HCT116 (cell line): Measurements from ENCODE around the gene TPD52L2. TPM values are rescaled to one million over a fixed set of nuclear protein-coding genes. Genes with fewer than 3 reads are reported as not detected.
"Not testable (repeated sequence)": the region's sequence is repeated elsewhere in the genome, so short reads cannot be mapped to it uniquely, and the experiment has no call there.

ENCODE experiments used
- ATAC-seq: fragments of 200-7000 bp; cut with Tn5 transposase; 2 replicates; pipeline ENCODE4 v1.9.1; 2020; ENCODE audit warnings: mild to moderate bottlenecking, moderate library complexity
- BruUV-seq: library from RNA; stranded (reverse); fragments of 400-500 nt; replicated peaks from 2 replicates; lab custom pipeline; 2021; lab: Mats Ljungman, UMichigan
- CTCF ChIA-PET: fragments of 300-600 bp; sonication (Branson Sonifier 250); formaldehyde crosslinking; loops from one replicate; lab custom pipeline; 2021; ENCODE audit warnings: antibody characterized with exemption; lab: Charles Lee
- POLR2A ChIA-PET: fragments of 300-600, 350-600 bp; sonication (Branson Sonifier 250); formaldehyde crosslinking; loops from one replicate; lab custom pipeline; 2021; ENCODE audit warnings: antibody characterized with exemption; lab: Charles Lee
- RAD21 ChIA-PET, 2 experiments: fragments of 300-600 bp; sonication (Branson Sonifier 250); formaldehyde crosslinking; loops; one replicate each; lab custom pipeline; 2023; ENCODE audit warnings: low total read pairs in 2 of 2; ENCODE audit not compliant: uncharacterized antibody in 2 of 2, unreplicated experiment in 2 of 2, low non-redundant PET in 1 of 2; lab: Charles Lee
- DNase-seq: peaks from one replicate; pipeline ENCODE4 v3.0.0-alpha.2; 2010; ENCODE audit warnings: low read depth, low spot score
- H2AFZ ChIP-seq: fragments of 200-600 bp; shearing (Covaris generic), sonication (generic); 2 replicates; pipeline ENCODE4 v1.6.1; 2017; ENCODE audit warnings: low read depth, mixed run types, mixed read lengths, antibody characterized with exemption, low read length; ENCODE audit not compliant: poor library complexity, severe bottlenecking
- H3K27ac ChIP-seq: 2 replicates; pipeline ENCODE4 v1.5.1; 2012; ENCODE audit warnings: low read depth, low read length
- H3K27me3 ChIP-seq: fragments of 200-600 bp; sonication (generic); 2 replicates; pipeline ENCODE4 v1.6.1; 2016; ENCODE audit warnings: mixed run types, low read length, mixed read lengths; ENCODE audit not compliant: insufficient read depth
- H3K36me3 ChIP-seq, 2 experiments: fragments of 200-500 bp in 1 of 2; fragments of 200-600 bp in 1 of 2; sonication (Bioruptor generic) in 1 of 2; sonication (generic) in 1 of 2; 2 replicates each; pipeline versions ENCODE4 v1.5.1 to v1.6.1; 2014 to 2016; ENCODE audit warnings: low read length in 2 of 2, inconsistent platforms in 1 of 2, mixed read lengths in 1 of 2, mixed run types in 1 of 2; ENCODE audit not compliant: insufficient read depth in 2 of 2, control insufficient read depth in 1 of 2
- H3K4me1 ChIP-seq, 2 experiments: fragments of 200-600 bp in 1 of 2; sonication (generic) in 1 of 2; 2 replicates each; pipeline versions ENCODE4 v1.5.1 to v1.6.1; 2012 to 2017; ENCODE audit warnings: low read length in 2 of 2, inconsistent platforms in 1 of 2, mild to moderate bottlenecking in 1 of 2, mixed read lengths in 1 of 2, mixed run types in 1 of 2, moderate library complexity in 1 of 2; ENCODE audit not compliant: insufficient read depth in 2 of 2, control insufficient read depth in 1 of 2
- H3K4me2 ChIP-seq: fragments of 200-600 bp; sonication (generic); 2 replicates; pipeline ENCODE4 v1.6.1; 2017; ENCODE audit warnings: mixed run types, low read length, mixed read lengths
- H3K4me3 ChIP-seq, 2 experiments: fragments of 200-600 bp in 1 of 2; sonication (generic) in 1 of 2; replicated peaks in 1 of 2; 2 replicates each; pipeline ENCODE4 v1.5.1; 2011 to 2016; ENCODE audit warnings: low read length in 2 of 2, control low read depth in 1 of 2, low read depth in 1 of 2, mild to moderate bottlenecking in 1 of 2, mixed read lengths in 1 of 2, mixed run types in 1 of 2
- H3K79me2 ChIP-seq: fragments of 200-600 bp; sonication (generic); 2 replicates; pipeline ENCODE4 v1.6.1; 2017; ENCODE audit warnings: mild to moderate bottlenecking, mixed run types, low read length, moderate library complexity, mixed read lengths; ENCODE audit not compliant: insufficient read depth
- H3K9ac ChIP-seq: fragments of 200-600 bp; sonication (generic); 2 replicates; pipeline ENCODE4 v1.6.1; 2016; ENCODE audit warnings: low read length, mixed read lengths
- H3K9me2 ChIP-seq: fragments of 200-600 bp; sonication (generic), shearing (Covaris generic); 2 replicates; pipeline ENCODE4 v1.6.1; 2017; ENCODE audit warnings: mixed run types, mild to moderate bottlenecking, moderate library complexity; ENCODE audit not compliant: insufficient read depth
- H3K9me3 ChIP-seq, 2 experiments: fragments of 200-500 bp in 1 of 2; fragments of 200-600 bp in 1 of 2; sonication (Bioruptor generic) in 1 of 2; sonication (generic) in 1 of 2; 2 replicates each; pipeline ENCODE4 v1.6.1; 2014 to 2017; ENCODE audit warnings: low read length in 2 of 2, mixed read lengths in 2 of 2, inconsistent platforms in 1 of 2, low read depth in 1 of 2, mild to moderate bottlenecking in 1 of 2, mixed run types in 1 of 2, moderate library complexity in 1 of 2; ENCODE audit not compliant: control insufficient read depth in 1 of 2, insufficient read depth in 1 of 2
- H4K20me1 ChIP-seq: fragments of 200-600 bp; sonication (generic), shearing (Covaris generic); 2 replicates; pipeline ENCODE4 v1.6.1; 2017; ENCODE audit warnings: mixed run types, mild to moderate bottlenecking, moderate library complexity; ENCODE audit not compliant: insufficient read depth
- ATF3 ChIP-seq: IDR thresholded peaks from 2 replicates; pipeline ENCODE4 v1.6.1; 2012
- EGR1 ChIP-seq: IDR thresholded peaks from 2 replicates; pipeline ENCODE4 v1.6.1; 2012; ENCODE audit warnings: low read depth
- ELF1 ChIP-seq: IDR thresholded peaks from 2 replicates; pipeline ENCODE4 v1.6.1; 2012; ENCODE audit warnings: low read depth, borderline replicate concordance
- EZH2 ChIP-seq: fragments of 200-600 bp; sonication (generic); IDR thresholded peaks from 2 replicates; pipeline ENCODE4 v1.6.1; 2017; ENCODE audit warnings: antibody characterized with exemption, mixed run types
- EZH2phosphoT487 ChIP-seq: fragments of 200-600 bp; IDR thresholded peaks from 2 replicates; pipeline ENCODE4 v1.6.1; 2018; ENCODE audit warnings: antibody characterized with exemption, borderline replicate concordance
- FOSL1 ChIP-seq: IDR thresholded peaks from 2 replicates; pipeline ENCODE4 v1.6.1; 2012; ENCODE audit warnings: low read depth
- MAX ChIP-seq: IDR thresholded peaks from 2 replicates; pipeline ENCODE4 v1.6.1; 2012
- POLR2A ChIP-seq: IDR thresholded peaks from 2 replicates; pipeline ENCODE4 v1.7.0; 2011; ENCODE audit warnings: borderline replicate concordance; ENCODE audit not compliant: insufficient read depth, insufficient read length; ENCODE audit errors: extremely low read depth
- POLR2AphosphoS5 ChIP-seq: IDR thresholded peaks from 2 replicates; pipeline ENCODE4 v1.6.1; 2011; ENCODE audit warnings: mild to moderate bottlenecking, low read depth, low read length, moderate library complexity
- RAD21 ChIP-seq: IDR thresholded peaks from 2 replicates; pipeline ENCODE4 v1.6.1; 2012; ENCODE audit warnings: low read depth, mild to moderate bottlenecking
- SIN3A ChIP-seq: IDR thresholded peaks from 2 replicates; pipeline ENCODE4 v1.6.1; 2012; ENCODE audit warnings: low read depth
- SRF ChIP-seq: IDR thresholded peaks from 2 replicates; pipeline ENCODE4 v1.6.1; 2012; ENCODE audit warnings: low read depth
- YY1 ChIP-seq: IDR thresholded peaks from 2 replicates; pipeline ENCODE4 v1.6.1; 2011; ENCODE audit warnings: low read length, low read depth, moderate library complexity, mild to moderate bottlenecking; ENCODE audit not compliant: insufficient replicate concordance; ENCODE audit errors: extremely low read depth
- ZFX ChIP-seq: fragments of 450-650 bp; IDR thresholded peaks from 2 replicates; pipeline ENCODE4 v1.6.1; 2017
- ZNF274 ChIP-seq: fragments of 200-500 bp; sonication (Bioruptor generic); IDR thresholded peaks from 2 replicates; pipeline ENCODE4 v1.6.1; 2014; ENCODE audit warnings: mild to moderate bottlenecking, low read depth, low read length, inconsistent platforms
- intact Hi-C: fragments of 100-400 bp; cut with micrococcal nuclease; formaldehyde crosslinking; loops from 2 replicates; pipeline ENCODE4 v1.10.0; 2022
- total RNA-seq: library from RNA; stranded (reverse); gene quantifications from one replicate; pipeline ENCODE4 v1.2.1, GENCODE V29; 2021; ENCODE audit not compliant: unreplicated experiment
- TF ChIP-seq, protein P1 (sequence below): IDR thresholded peaks from 2 replicates; pipeline ENCODE4 v1.6.1; 2012; ENCODE audit warnings: low read depth

TPD52L2 gene
- total RNA-seq, 1 experiment from 2014 or later, result 149 TPM

DNA sequence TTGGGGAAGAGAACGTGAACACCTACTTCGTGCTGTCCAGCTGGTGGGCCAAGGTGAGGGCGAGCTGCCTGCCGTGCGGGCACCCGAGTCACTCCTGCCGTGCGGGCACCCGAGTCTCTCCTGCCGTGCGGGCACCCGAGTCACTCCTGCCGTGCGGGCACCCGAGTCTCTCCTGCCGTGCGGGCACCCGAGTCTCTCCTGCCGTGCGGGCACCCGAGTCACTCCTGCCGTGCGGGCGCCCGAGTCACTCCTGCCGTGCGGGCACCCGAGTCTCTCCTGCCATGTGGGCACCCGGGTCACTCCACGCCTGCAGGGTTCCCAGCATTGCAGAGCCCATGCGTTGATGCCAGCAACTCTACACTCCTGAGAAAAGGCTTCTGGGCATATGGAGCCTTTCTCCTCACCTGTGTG lies 64.4 kb downstream of the TPD52L2 start:
- H2AFZ ChIP-seq, H3K4me1 ChIP-seq, H4K20me1 ChIP-seq, intact Hi-C loops, H3K4me2 ChIP-seq, H3K9ac ChIP-seq, CTCF ChIA-PET, H3K27me3 ChIP-seq, BruUV-seq, POLR2A ChIA-PET, H3K4me3 ChIP-seq, H3K9me3 ChIP-seq, H3K9me2 ChIP-seq, ATAC-seq, DNase-seq, H3K27ac ChIP-seq, RAD21 ChIA-PET: not testable (repeated sequence)
- Histone ChIP-seq H3K36me3 (peaks cover 30 to 34% of the 10 kb centered on the region in 2 experiments), H3K79me2 (peaks cover 39% of the 10 kb centered on the region)

DNA sequence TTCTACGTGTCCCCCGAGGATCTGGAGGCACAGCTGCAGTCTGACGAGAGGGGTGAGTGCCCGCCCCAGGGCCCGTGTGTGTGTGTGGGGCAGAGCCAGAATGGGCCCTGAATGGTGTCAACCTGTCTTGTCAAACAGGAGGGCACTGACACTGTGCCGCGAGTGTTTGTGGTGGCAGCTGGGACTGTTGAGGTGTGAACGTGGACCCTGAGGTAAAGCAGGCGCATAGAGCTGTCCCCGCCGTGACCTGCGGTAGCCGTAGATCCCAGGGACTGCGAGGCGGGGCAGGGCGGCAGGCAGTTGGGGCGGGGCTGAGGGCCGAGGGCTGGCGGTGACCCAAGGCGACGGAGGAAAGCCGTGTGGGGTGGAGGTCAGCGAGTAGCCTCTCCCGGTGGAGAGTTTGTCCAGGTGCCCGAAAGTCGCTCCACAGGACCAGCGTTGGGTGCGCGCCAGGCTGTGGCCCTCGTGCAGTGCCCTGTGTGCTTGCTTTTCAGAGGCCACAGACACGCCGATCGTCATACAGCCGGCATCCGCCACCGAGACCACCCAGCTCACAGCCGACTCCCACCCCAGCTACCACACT lies 66.0 kb downstream of the TPD52L2 start:
- intact Hi-C loops, result no loop called here
- Histone ChIP-seq H3K4me3 (no peak overlapping the region), H3K4me1 (no peaks in the 10 kb centered on the region), H3K4me2 (no peak overlapping the region), H3K36me3 (peaks cover 33 to 34% of the 10 kb centered on the region in 2 experiments), H2AFZ (no peak overlapping the region), H3K9ac (no peak overlapping the region), H3K27ac (no peak overlapping the region), H4K20me1 (no peaks in the 10 kb centered on the region), H3K9me2 (no peaks in the 10 kb centered on the region), H3K79me2 (peaks cover 27% of the 10 kb centered on the region), H3K27me3 (no peaks in the 10 kb centered on the region), H3K9me3 (no peaks in the 10 kb centered on the region)
- POLR2A ChIA-PET, result no interaction called here
- ATAC-seq (no peak), DNase-seq (no peak)
- CTCF ChIA-PET, result no interaction called here
- RAD21 ChIA-PET, result no interaction called here
- BruUV-seq, result no TSS peak
- TF ChIP-seq YY1 (no peak), EZH2phosphoT487 (no peak), ATF3 (no peak), ZFX (no peak), ZNF274 (no peak), POLR2A (no peak), SRF (no peak), RAD21 (no peak), EZH2 (no peak), ELF1 (no peak), EGR1 (no peak), FOSL1 (no peak), MAX (no peak), SIN3A (no peak), POLR2AphosphoS5 (no peak)
- TF ChIP-seq, protein P1, sequence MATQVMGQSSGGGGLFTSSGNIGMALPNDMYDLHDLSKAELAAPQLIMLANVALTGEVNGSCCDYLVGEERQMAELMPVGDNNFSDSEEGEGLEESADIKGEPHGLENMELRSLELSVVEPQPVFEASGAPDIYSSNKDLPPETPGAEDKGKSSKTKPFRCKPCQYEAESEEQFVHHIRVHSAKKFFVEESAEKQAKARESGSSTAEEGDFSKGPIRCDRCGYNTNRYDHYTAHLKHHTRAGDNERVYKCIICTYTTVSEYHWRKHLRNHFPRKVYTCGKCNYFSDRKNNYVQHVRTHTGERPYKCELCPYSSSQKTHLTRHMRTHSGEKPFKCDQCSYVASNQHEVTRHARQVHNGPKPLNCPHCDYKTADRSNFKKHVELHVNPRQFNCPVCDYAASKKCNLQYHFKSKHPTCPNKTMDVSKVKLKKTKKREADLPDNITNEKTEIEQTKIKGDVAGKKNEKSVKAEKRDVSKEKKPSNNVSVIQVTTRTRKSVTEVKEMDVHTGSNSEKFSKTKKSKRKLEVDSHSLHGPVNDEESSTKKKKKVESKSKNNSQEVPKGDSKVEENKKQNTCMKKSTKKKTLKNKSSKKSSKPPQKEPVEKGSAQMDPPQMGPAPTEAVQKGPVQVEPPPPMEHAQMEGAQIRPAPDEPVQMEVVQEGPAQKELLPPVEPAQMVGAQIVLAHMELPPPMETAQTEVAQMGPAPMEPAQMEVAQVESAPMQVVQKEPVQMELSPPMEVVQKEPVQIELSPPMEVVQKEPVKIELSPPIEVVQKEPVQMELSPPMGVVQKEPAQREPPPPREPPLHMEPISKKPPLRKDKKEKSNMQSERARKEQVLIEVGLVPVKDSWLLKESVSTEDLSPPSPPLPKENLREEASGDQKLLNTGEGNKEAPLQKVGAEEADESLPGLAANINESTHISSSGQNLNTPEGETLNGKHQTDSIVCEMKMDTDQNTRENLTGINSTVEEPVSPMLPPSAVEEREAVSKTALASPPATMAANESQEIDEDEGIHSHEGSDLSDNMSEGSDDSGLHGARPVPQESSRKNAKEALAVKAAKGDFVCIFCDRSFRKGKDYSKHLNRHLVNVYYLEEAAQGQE, result no peak
